ENCODE data around the gene ARF6.
"Not testable (repeated sequence)": the region's sequence is repeated elsewhere in the genome, so short reads cannot be mapped to it uniquely, and the experiment has no call there.

ARF6 gene

DNA sequence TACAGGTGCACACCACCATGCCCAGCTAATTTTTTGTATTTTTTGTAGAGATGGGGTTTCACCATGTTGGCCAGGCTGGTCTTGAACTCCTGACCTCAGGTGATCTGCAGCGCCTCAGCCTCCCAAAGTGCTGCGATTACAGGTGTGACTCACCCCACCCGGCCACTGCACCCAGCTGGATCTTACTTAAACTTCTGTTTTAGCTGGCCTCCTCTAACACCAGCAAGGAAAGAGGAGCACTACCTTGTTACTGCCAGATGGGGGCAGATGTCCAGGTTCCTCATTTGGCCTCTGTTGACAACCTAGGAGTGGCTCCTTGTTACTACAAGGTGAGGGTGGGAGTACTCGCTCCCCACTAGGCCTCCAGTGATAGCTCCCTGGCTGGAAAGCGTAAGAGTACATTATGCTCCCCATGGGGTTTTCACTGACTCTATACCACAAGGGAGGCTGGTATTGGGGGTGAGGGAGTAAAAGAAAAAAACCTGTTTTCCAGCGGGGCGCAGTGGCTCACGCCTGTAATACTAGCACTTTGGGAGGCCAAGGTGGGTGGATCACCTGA lies 13.2 kb upstream of the ARF6 start:
- no peak for DNase-seq

DNA sequence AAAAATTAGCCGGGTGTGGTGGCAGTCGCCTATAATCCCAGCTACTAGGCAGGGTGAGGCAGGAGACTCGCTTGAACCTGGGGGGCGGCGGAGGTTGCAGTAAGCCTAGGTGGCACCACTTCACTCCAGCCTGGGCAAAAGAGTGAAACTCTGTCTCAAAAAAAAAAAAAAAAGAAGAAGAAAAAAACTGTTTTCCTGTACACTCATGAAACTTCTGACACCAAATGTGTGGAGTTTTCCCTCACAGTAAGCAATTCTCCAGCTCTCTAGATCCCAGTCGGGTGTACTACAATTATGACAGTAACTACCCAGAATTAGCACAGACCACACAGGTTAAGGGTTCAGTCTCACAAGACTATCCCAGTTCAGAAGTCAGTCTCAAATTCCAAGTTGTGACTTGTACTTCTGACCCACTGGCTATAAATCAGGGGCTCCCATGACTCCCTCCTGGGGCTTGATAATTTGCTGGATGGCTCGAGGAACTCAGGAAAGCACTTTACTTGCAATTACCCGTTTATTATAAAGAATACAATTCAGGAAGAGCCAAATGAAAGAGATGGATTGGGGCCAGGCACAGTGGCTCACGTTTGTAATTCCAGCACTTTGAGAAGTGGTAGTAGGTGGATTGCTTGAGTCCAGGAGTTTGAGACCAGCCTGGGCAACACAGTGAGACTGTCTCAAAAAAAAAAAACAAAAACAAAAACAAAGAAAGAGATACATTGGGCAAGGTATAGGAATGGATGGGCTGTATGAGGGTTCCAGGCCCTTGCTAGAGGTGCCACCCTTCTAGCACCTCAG lies 12.4 kb upstream of the ARF6 start:
- no peak for DNase-seq

DNA sequence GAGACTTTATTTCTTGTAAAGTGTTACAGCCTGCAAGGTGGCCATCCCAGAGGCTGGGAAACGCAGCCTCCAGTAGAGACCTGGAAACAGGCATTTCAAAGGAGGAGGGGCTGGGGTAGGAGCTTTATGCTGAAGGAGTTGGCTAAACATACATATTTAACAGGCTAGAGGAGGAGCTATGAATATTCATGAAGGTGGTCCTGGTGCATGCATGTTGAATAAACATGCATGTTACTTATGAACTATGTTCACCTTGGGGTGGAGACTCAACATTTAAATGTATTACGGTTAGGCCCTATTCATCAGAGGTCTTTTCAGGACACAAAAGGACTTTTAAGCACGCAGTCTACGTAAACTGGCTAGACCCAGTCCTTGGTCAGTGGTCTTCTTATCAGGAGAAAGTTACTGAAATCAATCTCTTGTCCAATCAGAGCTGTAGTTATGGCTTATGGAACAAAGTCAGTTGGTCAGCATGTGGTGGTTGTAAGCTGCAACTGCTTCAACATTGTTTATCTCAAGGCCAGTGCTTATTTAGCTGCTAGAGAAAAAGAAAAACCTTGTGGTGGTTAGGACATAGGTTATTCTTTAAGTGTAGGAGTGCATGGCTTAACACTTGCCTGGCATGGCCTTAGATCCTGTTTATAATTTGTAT lies 11.4 kb upstream of the ARF6 start:
- DNase-seq: no peak

DNA sequence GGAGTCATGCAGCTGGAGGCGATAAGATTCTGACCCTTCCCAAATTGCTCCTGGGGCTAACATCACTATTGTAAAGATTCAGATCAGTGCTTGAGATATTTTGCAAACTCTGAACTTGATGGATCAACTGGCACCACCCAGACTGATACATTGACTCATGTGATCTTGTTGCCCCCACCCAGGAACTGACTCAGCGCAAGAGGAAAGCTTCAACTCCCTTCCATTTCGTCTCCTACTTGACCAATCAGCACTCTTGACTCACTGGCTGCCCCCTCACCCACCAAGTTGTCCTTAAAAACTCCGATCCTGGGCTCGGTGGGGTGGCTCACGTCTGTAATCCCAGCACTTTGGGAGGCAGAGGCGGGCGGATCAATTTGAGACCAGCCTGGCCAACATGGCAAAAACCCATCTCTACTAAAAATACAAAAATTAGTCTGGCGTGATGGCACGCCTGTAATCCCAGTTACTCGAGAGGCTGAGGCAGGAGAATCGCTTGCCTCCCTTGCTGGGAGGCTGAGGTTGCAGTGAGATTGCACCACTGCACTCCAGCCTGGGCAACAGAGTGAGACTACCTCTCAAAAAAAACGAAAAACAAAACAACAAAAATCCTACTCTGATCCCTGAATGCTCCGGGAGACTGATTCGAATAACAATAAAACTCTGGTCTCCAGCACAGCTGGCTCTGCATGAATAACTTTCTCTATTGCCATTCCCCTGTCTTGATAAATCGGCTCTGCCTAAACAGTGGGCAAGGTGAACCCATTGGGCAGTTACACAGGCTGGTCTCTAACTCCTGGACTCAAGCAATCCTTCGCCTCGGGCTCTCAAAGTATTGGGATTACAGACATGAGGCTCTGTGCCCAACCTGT lies 9.8 kb upstream of the ARF6 start:
- no peak for DNase-seq

DNA sequence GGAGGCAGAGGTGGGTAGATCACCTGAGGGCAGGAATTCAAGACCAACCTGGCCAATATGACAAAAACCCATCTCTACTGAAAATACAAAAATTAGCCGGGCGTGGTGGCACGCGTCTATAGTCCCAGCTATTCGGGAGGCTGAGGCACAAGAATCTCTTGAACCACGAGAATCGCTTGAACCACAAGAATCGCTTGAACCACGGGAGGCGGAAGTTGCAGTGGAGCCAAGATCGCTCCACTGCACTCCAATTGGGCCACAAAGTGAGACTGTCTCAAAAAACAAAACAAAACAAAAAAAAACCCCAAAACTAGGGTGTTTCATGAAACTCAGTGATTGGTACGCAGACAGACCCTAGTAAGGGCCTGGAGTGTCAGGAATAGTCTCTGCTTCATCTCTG lies 6.4 kb upstream of the ARF6 start:
- DNase-seq: no peak

DNA sequence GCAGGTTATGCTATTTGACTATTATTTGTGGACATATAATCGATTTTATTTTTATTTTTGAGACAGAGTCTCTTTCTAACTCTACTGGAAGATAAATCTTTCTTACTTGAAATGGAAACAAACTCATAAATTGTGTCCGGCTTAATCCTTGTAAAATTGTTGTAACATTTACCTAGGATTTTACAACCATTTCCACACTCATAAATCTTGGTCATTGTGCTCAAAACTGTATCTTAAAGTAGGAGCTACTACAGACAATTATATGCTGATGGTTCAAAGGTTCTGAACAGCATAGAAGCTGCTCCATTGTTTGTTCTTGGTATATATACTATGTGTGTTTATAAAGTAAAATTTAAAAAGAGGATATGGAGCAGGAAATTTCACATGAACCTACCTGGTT lies 4.6 kb upstream of the ARF6 start:
- DNase-seq: no peak

DNA sequence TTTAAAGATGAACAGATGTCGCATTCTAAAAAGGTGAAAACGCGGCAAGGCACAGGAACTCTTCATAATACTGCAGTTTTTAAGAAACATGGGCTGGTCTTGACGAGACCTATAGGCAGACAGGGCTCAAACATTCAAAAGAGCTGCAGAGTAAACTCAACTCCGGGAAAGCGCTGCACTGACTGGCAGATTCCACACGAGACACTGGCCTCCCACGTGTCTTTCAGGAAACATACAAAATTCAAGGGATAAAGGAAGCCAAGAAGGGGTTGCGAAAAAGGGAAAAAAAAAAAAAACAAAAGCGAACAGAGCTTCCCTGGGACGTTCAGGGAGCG lies 614 bp upstream of the ARF6 start:
- no peak for DNase-seq

DNA sequence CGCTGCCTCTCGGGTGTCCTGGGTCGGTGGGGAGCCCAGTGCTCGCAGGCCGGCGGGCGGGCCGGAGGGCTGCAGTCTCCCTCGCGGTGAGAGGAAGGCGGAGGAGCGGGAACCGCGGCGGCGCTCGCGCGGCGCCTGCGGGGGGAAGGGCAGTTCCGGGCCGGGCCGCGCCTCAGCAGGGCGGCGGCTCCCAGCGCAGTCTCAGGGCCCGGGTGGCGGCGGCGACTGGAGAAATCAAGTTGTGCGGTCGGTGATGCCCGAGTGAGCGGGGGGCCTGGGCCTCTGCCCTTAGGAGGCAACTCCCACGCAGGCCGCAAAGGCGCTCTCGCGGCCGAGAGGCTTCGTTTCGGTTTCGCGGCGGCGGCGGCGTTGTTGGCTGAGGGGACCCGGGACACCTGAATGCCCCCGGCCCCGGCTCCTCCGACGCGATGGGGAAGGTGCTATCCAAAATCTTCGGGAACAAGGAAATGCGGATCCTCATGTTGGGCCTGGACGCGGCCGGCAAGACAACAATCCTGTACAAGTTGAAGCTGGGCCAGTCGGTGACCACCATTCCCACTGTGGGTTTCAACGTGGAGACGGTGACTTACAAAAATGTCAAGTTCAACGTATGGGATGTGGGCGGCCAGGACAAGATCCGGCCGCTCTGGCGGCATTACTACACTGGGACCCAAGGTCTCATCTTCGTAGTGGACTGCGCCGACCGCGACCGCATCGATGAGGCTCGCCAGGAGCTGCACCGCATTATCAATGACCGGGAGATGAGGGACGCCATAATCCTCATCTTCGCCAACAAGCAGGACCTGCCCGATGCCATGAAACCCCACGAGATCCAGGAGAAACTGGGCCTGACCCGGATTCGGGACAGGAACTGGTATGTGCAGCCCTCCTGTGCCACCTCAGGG lies 679 bp downstream of the ARF6 start:
- peak; percentile 41 for DNase-seq

DNA sequence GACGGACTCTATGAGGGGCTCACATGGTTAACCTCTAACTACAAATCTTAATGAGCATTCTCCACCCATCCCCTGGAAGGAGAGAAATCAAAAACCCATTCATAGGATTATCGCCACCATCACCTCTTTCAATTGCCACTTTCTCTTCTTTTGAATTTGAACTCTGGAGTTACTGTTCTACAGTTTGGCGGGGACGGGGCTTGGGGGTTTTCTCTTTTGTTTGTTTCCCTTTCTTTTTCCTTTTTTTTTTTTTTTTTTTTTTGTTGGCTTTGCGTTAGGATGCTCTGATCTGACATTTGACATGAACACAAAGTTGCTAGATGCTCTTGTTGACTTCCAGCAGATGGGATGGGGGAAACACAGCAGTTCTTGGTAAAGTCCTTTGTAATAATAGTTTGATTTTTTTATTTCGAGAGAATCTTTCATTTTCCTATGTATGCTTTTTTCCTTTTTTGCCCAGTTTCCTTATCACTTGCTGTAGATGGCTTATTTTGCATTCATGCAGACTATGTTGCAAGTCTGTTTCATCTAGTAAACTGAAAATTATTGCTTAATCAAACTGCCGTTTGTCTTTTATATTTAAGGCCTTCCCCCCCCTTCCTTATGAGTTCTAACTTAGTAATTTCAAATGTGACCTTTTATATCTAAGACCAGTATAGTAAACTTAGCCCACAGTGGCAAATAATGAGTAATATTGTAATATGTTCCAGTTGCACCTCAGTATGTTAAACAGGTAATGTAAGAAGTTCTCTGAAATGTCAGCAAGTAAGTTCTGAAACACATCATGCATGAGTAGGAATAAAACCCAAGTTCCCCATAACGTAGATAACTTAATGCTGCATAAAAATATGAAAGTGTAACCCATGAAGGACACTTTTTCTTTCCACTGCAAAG lies 1.6 kb downstream of the ARF6 start:
- DNase-seq: not testable (repeated sequence)

DNA sequence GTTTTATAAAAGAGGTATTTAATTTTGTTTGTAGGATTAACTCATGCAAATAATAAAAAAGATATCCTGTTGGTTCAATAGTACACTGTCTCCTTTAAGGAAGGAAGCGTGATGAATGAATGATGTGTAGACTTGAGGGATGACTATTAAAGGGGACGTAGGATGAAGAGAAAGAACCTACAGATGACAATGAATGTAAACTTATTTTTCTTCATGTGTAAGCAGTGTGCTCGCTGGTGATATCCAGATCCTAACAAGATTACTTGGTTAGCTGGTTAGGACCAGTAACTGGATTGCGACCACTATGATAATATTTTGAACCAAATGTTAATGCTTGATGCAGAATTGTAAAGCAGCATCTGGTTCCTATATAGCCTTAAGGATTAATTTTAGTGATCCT lies 2.6 kb downstream of the ARF6 start:
- DNase-seq: no peak

DNA sequence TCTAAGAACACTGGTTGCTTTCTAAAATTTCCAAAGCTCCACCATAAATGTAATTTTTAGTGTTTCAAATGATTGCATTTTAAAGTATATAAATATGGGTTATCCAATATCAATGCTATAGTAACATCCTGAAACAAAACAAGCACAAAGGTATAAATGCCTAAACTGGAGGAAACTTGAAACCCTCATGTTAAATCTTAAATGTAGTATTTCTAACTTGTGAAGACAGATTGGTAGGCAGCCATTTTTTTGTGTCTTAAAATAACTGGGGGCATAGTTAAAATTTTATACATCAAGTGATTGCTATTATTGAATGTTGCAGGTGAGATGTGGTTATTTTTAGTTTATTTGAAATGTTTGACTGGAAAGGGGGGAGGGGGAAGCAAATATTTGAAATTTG lies 3.4 kb downstream of the ARF6 start:
- DNase-seq: not testable (repeated sequence)

DNA sequence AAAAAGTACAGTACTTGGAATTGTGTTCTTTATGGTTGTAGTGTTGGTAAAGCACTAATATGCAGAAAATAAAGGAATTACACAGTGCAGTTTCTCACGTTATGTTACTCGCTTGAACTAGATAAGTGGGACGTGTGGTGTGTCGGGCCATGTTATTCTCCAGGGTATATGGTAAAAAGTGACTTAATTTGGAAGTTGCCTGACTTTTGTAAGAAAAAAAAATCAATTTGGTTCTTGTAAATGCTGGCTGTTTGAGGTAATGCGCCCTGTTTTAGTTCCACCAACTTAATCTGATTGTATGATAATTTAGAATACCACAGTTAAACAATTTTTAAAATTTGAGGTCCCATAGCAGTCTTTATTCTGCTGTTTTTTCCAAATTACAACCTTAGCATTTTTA lies 4.1 kb downstream of the ARF6 start:
- DNase-seq: no peak

DNA sequence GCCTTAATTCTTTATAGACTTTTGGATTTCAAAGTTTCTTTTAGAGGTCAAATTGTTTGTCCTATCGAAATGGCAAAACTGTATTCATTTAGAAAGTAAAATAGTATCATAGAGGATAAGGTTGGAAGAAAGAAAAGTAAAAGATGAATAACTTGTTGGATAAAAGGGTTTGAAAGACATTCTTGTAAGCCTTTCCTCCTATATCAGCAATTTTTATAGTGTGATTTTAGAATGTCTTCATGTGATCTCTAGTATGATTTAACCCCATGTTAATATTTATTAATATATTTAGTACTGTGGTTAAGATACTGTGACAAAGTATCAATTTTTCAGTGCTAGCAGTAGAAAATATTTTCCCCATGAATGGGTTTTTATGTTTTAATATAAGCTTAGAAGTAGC lies 4.5 kb downstream of the ARF6 start:
- DNase-seq: no peak

DNA sequence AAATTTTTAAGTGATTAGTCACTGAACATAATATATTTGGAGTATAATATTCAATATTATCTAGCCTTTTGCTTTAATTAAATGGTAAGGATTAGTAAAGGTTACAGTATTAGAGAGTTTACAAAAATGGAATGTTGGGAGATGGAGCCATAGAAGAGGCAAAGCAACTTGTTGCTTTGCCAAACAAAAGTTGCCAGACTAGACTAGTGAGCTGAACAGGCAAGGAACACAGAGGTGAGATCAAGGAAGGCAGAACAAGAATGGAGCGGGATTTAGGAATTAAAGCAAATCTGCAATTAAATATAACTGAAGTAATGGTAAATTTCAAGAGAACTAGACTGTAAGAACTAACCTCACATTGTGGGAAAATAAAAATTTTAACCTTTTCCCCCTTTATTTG lies 5.1 kb downstream of the ARF6 start:
- no peak for DNase-seq

DNA sequence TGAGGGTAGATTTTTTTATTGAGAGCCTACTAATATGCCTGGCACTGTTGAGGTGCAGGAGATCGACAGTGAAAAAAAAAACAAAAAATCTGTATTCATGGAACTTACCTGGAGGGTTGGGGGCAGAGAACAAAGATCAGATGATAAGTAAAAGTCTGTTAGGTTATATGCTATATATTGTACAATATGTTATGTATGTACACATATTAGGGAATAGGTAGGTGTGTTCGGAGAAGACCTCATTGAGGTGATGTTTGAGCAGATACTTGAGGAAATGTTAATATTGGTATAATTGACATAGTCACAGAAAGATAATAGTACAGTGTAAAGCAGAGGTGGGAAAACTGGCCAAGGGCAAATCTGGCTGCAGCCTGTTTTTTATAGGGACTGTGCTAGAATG lies 5.6 kb downstream of the ARF6 start:
- DNase-seq: no peak

DNA sequence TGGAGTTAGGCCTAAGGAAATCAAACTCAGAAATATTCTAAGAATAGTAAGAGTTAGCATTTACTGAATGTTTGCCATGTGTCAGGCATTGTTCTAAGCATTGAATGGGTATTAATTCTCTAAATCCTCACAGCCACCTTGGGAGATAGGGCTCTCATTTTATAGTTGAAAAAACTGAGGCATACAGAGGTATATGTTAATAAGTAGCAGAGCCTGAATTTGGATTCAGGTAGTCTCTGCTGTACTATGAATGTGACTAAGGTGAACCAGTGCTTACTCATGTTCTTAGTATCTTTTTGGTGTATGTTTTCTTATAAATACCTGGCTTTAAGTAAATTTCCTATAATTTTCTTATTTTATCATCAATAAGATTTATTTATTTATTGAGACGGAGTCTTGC lies 8.1 kb downstream of the ARF6 start:
- no peak for DNase-seq

DNA sequence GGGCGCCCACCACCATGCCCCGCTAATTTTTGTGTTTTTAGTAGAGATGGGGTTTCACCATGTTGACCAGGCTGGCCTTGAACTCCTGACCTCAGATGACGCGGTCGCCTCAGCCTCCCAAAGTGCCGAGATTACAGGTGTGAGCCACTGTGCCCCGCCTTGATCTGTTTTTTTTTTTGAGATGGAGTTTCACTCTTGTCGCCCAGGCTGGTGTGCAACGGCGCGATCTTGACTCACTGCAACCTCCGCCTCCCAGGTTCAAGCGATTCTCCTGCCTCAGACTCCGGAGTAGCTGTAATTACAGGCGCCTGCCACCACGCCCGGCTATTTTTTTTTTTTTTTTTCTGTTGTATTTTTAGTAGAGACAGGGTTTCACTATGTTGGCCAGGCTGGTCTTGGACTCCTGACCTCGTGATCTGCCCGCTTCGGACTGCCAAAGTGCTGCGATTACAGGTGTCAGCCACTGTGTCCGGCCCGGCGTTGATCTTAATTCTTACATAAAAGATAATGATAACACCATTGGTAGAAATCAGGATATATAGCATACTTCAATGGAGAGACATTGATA lies 9.9 kb downstream of the ARF6 start:
- not testable (repeated sequence) for DNase-seq

DNA sequence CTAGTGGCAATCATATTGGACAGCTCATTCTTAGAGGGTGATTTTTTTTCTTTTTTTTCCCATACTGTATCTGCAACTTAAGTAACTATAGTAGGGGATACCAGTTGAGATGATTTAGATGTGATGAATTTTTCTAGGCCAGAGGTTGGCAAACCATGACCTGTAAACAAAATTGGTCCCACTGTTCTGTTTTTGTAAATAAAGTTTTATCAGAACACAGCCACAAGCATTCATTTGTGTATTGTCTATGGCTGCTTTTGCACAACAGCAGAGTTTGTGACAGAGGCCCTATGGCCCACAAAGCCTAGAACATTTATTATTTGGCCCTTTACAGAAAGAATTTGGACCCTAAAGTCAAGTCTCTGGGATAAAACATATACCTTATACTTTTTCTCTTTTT lies 11.4 kb downstream of the ARF6 start:
- no peak for DNase-seq

DNA sequence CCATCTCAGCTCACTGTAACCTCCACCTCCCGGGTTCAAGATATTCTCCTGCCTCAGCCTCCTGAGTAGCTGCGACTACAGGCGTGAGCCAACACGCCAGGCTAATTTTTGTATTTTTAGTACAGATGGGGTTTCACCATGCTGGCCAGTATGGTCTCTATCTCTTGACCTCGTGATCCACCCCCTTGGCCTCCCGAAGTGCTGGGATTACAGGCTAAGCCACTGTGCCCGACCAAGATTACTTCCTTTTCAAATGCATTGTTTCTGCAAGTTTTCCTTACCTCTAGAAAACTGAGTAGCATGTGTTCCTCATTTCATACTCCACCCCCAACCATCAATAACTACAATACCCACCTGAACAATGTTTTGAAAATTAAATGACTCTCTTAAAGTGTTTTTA lies 13.1 kb downstream of the ARF6 start:
- DNase-seq: no peak

DNA sequence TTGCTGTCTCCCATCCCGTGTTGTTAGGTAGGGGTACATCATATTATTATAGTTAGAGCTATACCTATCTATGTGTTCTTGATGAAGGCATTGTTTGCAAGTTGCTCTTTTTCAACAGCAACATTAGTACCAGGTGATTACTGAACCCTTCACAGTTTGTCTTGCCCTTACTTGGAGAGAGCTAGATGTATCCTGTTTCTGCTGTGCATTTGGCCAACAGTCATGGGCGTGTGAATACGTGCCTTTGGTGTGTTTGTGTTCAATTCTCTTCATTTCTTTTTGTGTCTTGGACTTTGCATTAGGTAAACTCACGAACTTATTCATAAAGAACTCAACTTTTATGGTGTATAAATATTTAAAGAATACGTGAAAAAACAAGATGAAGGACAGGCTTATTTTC lies 14.3 kb downstream of the ARF6 start:
- DNase-seq: no peak

DNA sequence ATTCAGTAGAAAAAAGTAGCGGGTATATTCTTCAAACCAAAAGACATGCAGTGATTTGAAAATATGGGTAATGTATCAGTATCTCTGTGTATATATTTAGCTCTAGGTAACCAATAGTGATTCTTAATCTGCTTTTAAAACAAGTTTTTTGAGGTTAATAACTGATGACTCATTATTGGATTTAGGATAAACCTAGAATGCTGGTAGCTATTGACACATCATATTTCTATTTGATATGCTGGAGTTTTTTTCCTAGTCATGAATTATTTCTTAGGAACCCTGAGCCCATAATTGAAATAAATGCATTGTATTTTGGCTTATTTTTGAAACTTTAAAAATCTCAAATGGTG lies 15.5 kb downstream of the ARF6 start:
- no peak for DNase-seq

Data from right hindlimb (tissue), 1 donor.